ENCODE data around the gene FNIP1.

The FNIP1 gene

GRCh38 chr5:131746423-131746822 lies 50.4 kb downstream of the FNIP1 start:
- peaks cover 33% of the 10 kb centered on the region for H4K20me1 ChIP-seq (ENCODE audit: insufficient read depth, low read length)
- no peak overlapping the region for H3K27ac ChIP-seq (ENCODE audit: low read length)
- no peak for ATAC-seq (ENCODE audit: insufficient read depth, low read depth)
- peaks cover 23% of the 10 kb centered on the region for H3K36me3 ChIP-seq (ENCODE audit: insufficient read depth, low read length)
- H3K4me3 ChIP-seq (ENCODE audit: low read depth in 1 of 2, low read length in 2 of 2): no peak overlapping the region
- peaks cover 17% of the 10 kb centered on the region for H3K4me1 ChIP-seq (ENCODE audit: insufficient read depth, low read length)
- no peak overlapping the region for H3K9ac ChIP-seq (ENCODE audit: low read depth, low read length)
- no peaks in the 10 kb centered on the region for H3K27me3 ChIP-seq (ENCODE audit: insufficient read depth, low read length, poor library complexity)
- H3K4me2 ChIP-seq (ENCODE audit: insufficient read depth, low read length): no peak overlapping the region
- peaks cover 75% of the 10 kb centered on the region for H3K79me2 ChIP-seq (ENCODE audit: insufficient read depth, low read length)
- H3K9me3 ChIP-seq (ENCODE audit: insufficient read depth, low read length, severe bottlenecking): no peaks in the 10 kb centered on the region
- no peak overlapping the region for H2AFZ ChIP-seq (ENCODE audit: low read depth, low read length)
- no peak for DNase-seq
- TF ChIP-seq, protein P1, sequence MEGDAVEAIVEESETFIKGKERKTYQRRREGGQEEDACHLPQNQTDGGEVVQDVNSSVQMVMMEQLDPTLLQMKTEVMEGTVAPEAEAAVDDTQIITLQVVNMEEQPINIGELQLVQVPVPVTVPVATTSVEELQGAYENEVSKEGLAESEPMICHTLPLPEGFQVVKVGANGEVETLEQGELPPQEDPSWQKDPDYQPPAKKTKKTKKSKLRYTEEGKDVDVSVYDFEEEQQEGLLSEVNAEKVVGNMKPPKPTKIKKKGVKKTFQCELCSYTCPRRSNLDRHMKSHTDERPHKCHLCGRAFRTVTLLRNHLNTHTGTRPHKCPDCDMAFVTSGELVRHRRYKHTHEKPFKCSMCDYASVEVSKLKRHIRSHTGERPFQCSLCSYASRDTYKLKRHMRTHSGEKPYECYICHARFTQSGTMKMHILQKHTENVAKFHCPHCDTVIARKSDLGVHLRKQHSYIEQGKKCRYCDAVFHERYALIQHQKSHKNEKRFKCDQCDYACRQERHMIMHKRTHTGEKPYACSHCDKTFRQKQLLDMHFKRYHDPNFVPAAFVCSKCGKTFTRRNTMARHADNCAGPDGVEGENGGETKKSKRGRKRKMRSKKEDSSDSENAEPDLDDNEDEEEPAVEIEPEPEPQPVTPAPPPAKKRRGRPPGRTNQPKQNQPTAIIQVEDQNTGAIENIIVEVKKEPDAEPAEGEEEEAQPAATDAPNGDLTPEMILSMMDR (IDR thresholded peaks at IDR 0.05; ENCODE audit: borderline replicate concordance, extremely low read depth, low read length, poor library complexity, severe bottlenecking): no peak

- Histone ChIP-seq H3K4me2 (ENCODE audit: insufficient read depth, low read length) (no peak overlapping the region), H3K9ac (ENCODE audit: low read depth, low read length) (no peak overlapping the region), H3K4me1 (ENCODE audit: insufficient read depth, low read length) (peaks cover 17% of the 10 kb centered on the region), H3K36me3 (ENCODE audit: insufficient read depth, low read length) (peaks cover 25% of the 10 kb centered on the region), H3K9me3 (ENCODE audit: insufficient read depth, low read length, severe bottlenecking) (no peaks in the 10 kb centered on the region), H3K27ac (ENCODE audit: low read length) (no peak overlapping the region), H4K20me1 (ENCODE audit: insufficient read depth, low read length) (peaks cover 33% of the 10 kb centered on the region), H2AFZ (ENCODE audit: low read depth, low read length) (no peak overlapping the region), H3K4me3 (ENCODE audit: low read depth in 1 of 2, low read length in 2 of 2) (no peak overlapping the region), H3K27me3 (ENCODE audit: insufficient read depth, low read length, poor library complexity) (no peaks in the 10 kb centered on the region), H3K79me2 (ENCODE audit: insufficient read depth, low read length) (peaks cover 69% of the 10 kb centered on the region)
- TF ChIP-seq, protein P1 (IDR thresholded peaks at IDR 0.05; ENCODE audit: borderline replicate concordance, extremely low read depth, low read length, poor library complexity, severe bottlenecking): no peak
- TF ChIP-seq EZH2 (IDR thresholded peaks at IDR 0.05; ENCODE audit: borderline replicate concordance, low read depth, low read length, severe bottlenecking): no peak
- ATAC-seq (ENCODE audit: insufficient read depth, low read depth) (no peak), DNase-seq (no peak)
These were observed 51.1 kb downstream of the FNIP1 start for GRCh38 chr5:131745703-131746102.

DNA sequence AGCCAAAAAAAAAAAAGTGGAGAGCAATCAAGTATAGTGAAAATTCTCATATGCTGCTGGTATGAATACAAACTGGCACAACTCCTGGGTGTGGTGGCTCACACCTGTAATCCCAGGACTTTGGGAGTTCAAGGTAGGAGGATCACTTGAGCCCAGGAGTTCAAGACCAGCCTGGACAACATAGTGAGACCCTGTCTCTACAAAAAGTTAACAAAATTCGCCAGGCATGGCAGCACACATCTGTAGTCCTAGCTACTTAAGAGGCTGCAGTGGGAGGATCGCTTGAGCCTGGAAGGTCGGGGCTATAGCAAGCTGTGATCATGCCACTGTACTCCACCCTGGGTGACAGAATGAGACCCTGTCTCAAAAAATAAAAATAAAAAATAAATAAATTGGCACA lies 51.7 kb downstream of the FNIP1 start:
- Histone ChIP-seq H3K4me3 (ENCODE audit: low read depth in 1 of 2, low read length in 2 of 2) (no peak overlapping the region), H3K9me3 (ENCODE audit: insufficient read depth, low read length, severe bottlenecking) (no peaks in the 10 kb centered on the region), H3K79me2 (ENCODE audit: insufficient read depth, low read length) (peaks cover 67% of the 10 kb centered on the region), H3K27ac (ENCODE audit: low read length) (no peak overlapping the region), H3K27me3 (ENCODE audit: insufficient read depth, low read length, poor library complexity) (no peaks in the 10 kb centered on the region), H3K4me2 (ENCODE audit: insufficient read depth, low read length) (no peak overlapping the region), H3K4me1 (ENCODE audit: insufficient read depth, low read length) (peaks cover 17% of the 10 kb centered on the region), H3K36me3 (ENCODE audit: insufficient read depth, low read length) (peaks cover 31% of the 10 kb centered on the region), H3K9ac (ENCODE audit: low read depth, low read length) (no peak overlapping the region), H2AFZ (ENCODE audit: low read depth, low read length) (no peak overlapping the region), H4K20me1 (ENCODE audit: insufficient read depth, low read length) (peaks cover 33% of the 10 kb centered on the region)
- ATAC-seq (ENCODE audit: insufficient read depth, low read depth) (no peak), DNase-seq (no peak)
- TF ChIP-seq EZH2 (IDR thresholded peaks at IDR 0.05; ENCODE audit: borderline replicate concordance, low read depth, low read length, severe bottlenecking): no peak
- TF ChIP-seq, protein P1 (IDR thresholded peaks at IDR 0.05; ENCODE audit: borderline replicate concordance, extremely low read depth, low read length, poor library complexity, severe bottlenecking): no peak

DNA sequence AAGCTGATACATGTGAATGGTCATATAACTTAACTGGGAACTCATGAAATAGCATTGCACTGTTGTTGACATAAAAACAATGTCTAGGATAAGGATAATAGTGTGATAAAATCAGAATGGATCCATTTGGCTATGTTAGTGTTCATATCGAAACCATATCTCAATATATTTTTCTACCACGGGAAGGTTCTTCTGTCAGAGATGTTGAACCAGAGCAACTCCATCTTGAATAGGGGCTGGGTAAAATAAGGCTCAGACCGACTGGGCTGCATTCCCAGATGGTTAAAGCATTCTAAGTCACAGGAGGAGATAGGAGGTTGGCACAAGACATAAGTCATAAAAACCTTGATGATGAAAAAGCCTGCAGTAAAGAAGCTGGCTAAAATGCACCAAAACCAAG lies 56.3 kb downstream of the FNIP1 start:
- no peaks in the 10 kb centered on the region for H3K9me3 ChIP-seq (ENCODE audit: insufficient read depth, low read length, severe bottlenecking)
- H3K27ac ChIP-seq (ENCODE audit: low read length): no peak overlapping the region
- no peak for ATAC-seq (ENCODE audit: insufficient read depth, low read depth)
- no peak overlapping the region for H3K4me3 ChIP-seq (ENCODE audit: low read depth in 1 of 2, low read length in 2 of 2)
- no peak overlapping the region for H2AFZ ChIP-seq (ENCODE audit: low read depth, low read length)
- TF ChIP-seq EZH2 (IDR thresholded peaks at IDR 0.05; ENCODE audit: borderline replicate concordance, low read depth, low read length, severe bottlenecking): no peak
- TF ChIP-seq, protein P1 (IDR thresholded peaks at IDR 0.05; ENCODE audit: borderline replicate concordance, extremely low read depth, low read length, poor library complexity, severe bottlenecking): no peak
- H3K4me2 ChIP-seq (ENCODE audit: insufficient read depth, low read length): no peak overlapping the region
- peaks cover 3% of the 10 kb centered on the region; the same call in 1 of the 2 replicates for H4K20me1 ChIP-seq (ENCODE audit: insufficient read depth, low read length)
- no peak for DNase-seq
- H3K36me3 ChIP-seq (ENCODE audit: insufficient read depth, low read length): peaks cover 60% of the 10 kb centered on the region
- no peak overlapping the region for H3K9ac ChIP-seq (ENCODE audit: low read depth, low read length)
- peaks cover 35% of the 10 kb centered on the region for H3K79me2 ChIP-seq (ENCODE audit: insufficient read depth, low read length)
- no peaks in the 10 kb centered on the region for H3K4me1 ChIP-seq (ENCODE audit: insufficient read depth, low read length)
- no peaks in the 10 kb centered on the region for H3K27me3 ChIP-seq (ENCODE audit: insufficient read depth, low read length, poor library complexity)

All from DND-41 (cell line).